RWPE2 (cell line): Measurements from ENCODE around the gene RGS9.

ENCODE experiments used
- ATAC-seq: fragments of 200-7000 bp; cut with Tn5 transposase; 3 replicates; pipeline ENCODE4 v1.9.1; 2021; ENCODE audit warnings: low read depth
- DNase-seq: peaks from one replicate; pipeline ENCODE4 v3.0.0-alpha.2; 2020; ENCODE audit warnings: low spot score
- H3K27ac ChIP-seq: fragments of 450-650 bp; 2 replicates; pipeline ENCODE4 v1.5.1; 2017; ENCODE audit warnings: mild to moderate bottlenecking; ENCODE audit not compliant: poor library complexity, severe bottlenecking
- H3K27me3 ChIP-seq: fragments of 250-450 bp; sonication (Bioruptor Pico); 2 replicates; pipeline ENCODE4 v1.5.1; 2021; ENCODE audit warnings: mild to moderate bottlenecking, moderate library complexity; ENCODE audit not compliant: insufficient read depth, poor library complexity, severe bottlenecking
- H3K36me3 ChIP-seq: fragments of 250-450 bp; sonication (Bioruptor Pico); 2 replicates; pipeline ENCODE4 v1.5.1; 2020; ENCODE audit warnings: low read depth, mild to moderate bottlenecking, moderate library complexity
- H3K4me1 ChIP-seq: fragments of 250-450 bp; sonication (Bioruptor Pico); 2 replicates; pipeline ENCODE4 v1.5.1; 2021; ENCODE audit warnings: mild to moderate bottlenecking, moderate library complexity; ENCODE audit not compliant: insufficient read depth, poor library complexity, severe bottlenecking
- H3K4me3 ChIP-seq: fragments of 250-450 bp; sonication (Bioruptor Pico); 2 replicates; pipeline ENCODE4 v1.5.1; 2021; ENCODE audit warnings: mild to moderate bottlenecking, moderate library complexity; ENCODE audit not compliant: severe bottlenecking
- H3K9me3 ChIP-seq: fragments of 250-450 bp; sonication (Bioruptor Pico); 2 replicates; pipeline ENCODE4 v1.5.1; 2021; ENCODE audit warnings: mild to moderate bottlenecking, moderate library complexity; ENCODE audit not compliant: severe bottlenecking
- TF ChIP-seq, protein P1 (sequence below): fragments of 450-650 bp; IDR thresholded peaks from one replicate; pipeline ENCODE4 v1.5.1; 2017; ENCODE audit warnings: mild to moderate bottlenecking, moderate library complexity; ENCODE audit not compliant: poor library complexity, severe bottlenecking

The RGS9 gene

GRCh38 chr17:65156185-65156834 is 19.1 kb downstream of the RGS9 start:
- DNase-seq (no peak), ATAC-seq (no peak)
- Histone ChIP-seq H3K36me3 (no peaks in the 10 kb centered on the region), H3K4me3 (no peak overlapping the region), H3K4me1 (no peaks in the 10 kb centered on the region), H3K27ac (no peak overlapping the region), H3K27me3 (no peaks in the 10 kb centered on the region), H3K9me3 (no peaks in the 10 kb centered on the region)
- TF ChIP-seq, protein P1, sequence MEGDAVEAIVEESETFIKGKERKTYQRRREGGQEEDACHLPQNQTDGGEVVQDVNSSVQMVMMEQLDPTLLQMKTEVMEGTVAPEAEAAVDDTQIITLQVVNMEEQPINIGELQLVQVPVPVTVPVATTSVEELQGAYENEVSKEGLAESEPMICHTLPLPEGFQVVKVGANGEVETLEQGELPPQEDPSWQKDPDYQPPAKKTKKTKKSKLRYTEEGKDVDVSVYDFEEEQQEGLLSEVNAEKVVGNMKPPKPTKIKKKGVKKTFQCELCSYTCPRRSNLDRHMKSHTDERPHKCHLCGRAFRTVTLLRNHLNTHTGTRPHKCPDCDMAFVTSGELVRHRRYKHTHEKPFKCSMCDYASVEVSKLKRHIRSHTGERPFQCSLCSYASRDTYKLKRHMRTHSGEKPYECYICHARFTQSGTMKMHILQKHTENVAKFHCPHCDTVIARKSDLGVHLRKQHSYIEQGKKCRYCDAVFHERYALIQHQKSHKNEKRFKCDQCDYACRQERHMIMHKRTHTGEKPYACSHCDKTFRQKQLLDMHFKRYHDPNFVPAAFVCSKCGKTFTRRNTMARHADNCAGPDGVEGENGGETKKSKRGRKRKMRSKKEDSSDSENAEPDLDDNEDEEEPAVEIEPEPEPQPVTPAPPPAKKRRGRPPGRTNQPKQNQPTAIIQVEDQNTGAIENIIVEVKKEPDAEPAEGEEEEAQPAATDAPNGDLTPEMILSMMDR: no peak

GRCh38 chr17:65156835-65157565 is 19.8 kb downstream of the RGS9 start:
- Histone ChIP-seq H3K4me3 (no peak overlapping the region), H3K27ac (no peak overlapping the region), H3K4me1 (no peaks in the 10 kb centered on the region), H3K9me3 (no peaks in the 10 kb centered on the region), H3K27me3 (no peaks in the 10 kb centered on the region), H3K36me3 (no peaks in the 10 kb centered on the region)
- no peak for DNase-seq
- TF ChIP-seq, protein P1: no peak
- no peak for ATAC-seq

DNA sequence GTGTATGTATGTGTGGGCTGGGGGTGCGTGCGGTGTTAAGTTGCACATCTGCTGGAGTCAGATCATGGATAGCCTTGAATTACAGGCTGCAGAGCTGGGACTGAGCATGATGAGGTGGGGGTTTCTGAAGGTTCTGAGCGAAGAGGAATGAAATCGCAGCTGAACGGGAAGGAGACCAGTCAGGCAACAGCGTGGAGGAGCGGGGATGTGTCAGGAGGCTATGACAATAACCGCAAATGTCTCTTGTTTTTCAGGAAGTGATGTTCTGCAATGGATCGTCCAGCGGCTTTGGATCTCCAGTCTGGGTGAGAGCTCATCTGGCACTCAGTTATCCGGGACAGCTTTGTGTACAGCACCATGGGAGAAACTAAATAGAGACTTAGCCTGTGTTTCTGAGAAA is 20.9 kb downstream of the RGS9 start:
- no peaks in the 10 kb centered on the region for H3K27me3 ChIP-seq
- no peak overlapping the region for H3K27ac ChIP-seq
- TF ChIP-seq, protein P1: no peak
- ATAC-seq (no peak), DNase-seq (no peak)
- no peaks in the 10 kb centered on the region for H3K36me3 ChIP-seq
- H3K4me1 ChIP-seq: no peaks in the 10 kb centered on the region
- no peaks in the 10 kb centered on the region for H3K9me3 ChIP-seq
- H3K4me3 ChIP-seq: no peak overlapping the region

DNA sequence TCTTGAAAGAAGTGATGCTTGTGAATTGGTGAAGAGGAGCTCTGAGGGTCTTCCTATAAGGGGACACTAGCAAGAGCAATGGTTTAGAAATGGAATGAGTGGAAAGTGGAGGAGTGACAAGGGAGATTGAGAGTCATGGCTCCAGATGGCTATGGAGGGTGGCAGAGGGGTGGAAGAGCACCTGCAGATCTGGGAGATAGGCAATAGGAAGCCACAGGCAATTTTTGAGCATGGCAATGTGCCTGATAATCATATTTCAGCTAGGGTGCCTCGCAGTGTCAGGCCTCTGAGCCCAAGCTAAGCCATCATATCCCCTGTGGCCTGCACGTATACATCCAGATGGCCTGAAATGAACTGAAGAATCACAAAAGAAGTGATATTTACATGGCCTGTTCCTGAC is 21.5 kb downstream of the RGS9 start:
- Histone ChIP-seq H3K27me3 (no peaks in the 10 kb centered on the region), H3K9me3 (no peaks in the 10 kb centered on the region), H3K36me3 (no peaks in the 10 kb centered on the region), H3K4me1 (peaks cover under 1% of the 10 kb centered on the region), H3K4me3 (no peak overlapping the region), H3K27ac (no peak overlapping the region)
- no peak for ATAC-seq
- TF ChIP-seq, protein P1: no peak
- DNase-seq: no peak

GRCh38 chr17:65160516-65160915 is 23.3 kb downstream of the RGS9 start:
- H3K27ac ChIP-seq: no peak overlapping the region
- TF ChIP-seq, protein P1: no peak
- ATAC-seq: no peak
- no peak for DNase-seq
- no peak overlapping the region for H3K4me3 ChIP-seq
- no peaks in the 10 kb centered on the region for H3K36me3 ChIP-seq
- H3K4me1 ChIP-seq: peaks cover 9% of the 10 kb centered on the region
- no peaks in the 10 kb centered on the region for H3K9me3 ChIP-seq
- H3K27me3 ChIP-seq: no peaks in the 10 kb centered on the region
